Limb (tissue), 2 donors: Measurements from ENCODE around the gene PMFBP1.

Experiments
- DNase-seq, 2 donors: peaks; one replicate each; pipeline ENCODE4 v3.0.0-alpha.2; 2016; ENCODE audit errors: extremely low spot score in 2 of 2

PMFBP1 gene, protein sequence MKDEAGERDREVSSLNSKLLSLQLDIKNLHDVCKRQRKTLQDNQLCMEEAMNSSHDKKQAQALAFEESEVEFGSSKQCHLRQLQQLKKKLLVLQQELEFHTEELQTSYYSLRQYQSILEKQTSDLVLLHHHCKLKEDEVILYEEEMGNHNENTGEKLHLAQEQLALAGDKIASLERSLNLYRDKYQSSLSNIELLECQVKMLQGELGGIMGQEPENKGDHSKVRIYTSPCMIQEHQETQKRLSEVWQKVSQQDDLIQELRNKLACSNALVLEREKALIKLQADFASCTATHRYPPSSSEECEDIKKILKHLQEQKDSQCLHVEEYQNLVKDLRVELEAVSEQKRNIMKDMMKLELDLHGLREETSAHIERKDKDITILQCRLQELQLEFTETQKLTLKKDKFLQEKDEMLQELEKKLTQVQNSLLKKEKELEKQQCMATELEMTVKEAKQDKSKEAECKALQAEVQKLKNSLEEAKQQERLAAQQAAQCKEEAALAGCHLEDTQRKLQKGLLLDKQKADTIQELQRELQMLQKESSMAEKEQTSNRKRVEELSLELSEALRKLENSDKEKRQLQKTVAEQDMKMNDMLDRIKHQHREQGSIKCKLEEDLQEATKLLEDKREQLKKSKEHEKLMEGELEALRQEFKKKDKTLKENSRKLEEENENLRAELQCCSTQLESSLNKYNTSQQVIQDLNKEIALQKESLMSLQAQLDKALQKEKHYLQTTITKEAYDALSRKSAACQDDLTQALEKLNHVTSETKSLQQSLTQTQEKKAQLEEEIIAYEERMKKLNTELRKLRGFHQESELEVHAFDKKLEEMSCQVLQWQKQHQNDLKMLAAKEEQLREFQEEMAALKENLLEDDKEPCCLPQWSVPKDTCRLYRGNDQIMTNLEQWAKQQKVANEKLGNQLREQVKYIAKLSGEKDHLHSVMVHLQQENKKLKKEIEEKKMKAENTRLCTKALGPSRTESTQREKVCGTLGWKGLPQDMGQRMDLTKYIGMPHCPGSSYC

DNA sequence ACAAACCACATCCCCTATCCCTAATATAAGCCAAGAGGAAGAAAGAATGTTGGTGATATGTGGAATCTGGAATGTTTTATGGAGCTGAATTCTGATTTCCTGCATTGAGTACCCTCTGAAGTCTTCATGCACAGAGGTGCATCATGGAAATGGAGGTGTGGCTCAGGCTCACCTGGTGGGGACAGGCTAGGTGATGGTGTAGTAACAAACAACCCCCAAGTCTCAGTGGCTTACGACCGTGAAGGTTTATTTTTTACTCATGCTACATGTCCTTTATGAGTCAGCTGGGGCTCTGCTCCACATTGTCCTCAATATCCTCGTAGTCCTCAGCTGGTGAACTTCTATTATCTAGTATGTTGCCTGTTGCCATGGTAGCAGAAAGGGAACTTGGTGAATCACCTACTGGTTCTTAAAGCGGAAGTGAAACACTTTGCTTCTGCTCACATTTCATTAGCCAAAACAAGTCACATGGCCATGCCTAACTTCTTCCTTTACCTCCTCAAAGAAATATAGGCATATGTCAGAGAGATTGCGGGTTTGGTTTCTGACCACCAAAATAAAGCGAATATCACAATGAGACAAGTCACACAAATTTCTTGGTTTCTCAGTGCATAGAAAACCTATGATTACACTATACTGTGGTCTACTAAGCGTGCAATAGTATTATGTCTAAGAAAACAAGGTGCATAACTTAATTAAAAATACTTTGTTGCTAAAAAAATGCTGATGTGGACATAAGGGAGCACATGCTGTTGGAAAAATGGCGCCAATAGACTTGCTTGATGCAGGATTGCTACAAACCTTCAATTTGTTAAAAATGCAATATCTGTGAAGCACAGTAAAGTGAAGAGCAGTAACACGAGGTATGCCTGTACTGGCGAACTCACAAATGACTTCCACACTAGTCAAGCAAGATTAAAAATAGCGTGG lies at the start of gene PMFBP1:
TSS of gene PMFBP1 (minus strand) at position 51 of the 930 bp plus-strand sequence. CDS start 947 bp downstream, outside the sequence.
- DNase-seq = no peak

DNA sequence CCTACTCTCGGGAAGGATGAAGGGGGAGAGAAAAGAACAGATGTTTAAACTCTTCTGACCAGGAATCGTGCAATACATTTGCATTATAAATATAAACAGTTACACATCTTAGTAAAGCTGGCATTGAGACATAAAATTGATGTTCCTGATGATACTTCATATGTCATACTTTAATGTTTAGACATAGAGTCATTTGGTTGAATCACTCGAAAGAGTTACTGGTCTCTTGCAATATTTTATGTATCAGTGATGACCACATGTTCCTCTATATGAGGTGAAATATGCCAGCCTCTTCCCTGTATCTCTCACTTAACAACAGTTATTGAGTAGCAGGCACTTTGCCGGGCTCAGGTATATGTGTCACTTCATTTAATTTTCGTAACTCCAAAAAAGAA lies 49.7 kb upstream of the PMFBP1 start:
- DNase-seq = no peak

DNA sequence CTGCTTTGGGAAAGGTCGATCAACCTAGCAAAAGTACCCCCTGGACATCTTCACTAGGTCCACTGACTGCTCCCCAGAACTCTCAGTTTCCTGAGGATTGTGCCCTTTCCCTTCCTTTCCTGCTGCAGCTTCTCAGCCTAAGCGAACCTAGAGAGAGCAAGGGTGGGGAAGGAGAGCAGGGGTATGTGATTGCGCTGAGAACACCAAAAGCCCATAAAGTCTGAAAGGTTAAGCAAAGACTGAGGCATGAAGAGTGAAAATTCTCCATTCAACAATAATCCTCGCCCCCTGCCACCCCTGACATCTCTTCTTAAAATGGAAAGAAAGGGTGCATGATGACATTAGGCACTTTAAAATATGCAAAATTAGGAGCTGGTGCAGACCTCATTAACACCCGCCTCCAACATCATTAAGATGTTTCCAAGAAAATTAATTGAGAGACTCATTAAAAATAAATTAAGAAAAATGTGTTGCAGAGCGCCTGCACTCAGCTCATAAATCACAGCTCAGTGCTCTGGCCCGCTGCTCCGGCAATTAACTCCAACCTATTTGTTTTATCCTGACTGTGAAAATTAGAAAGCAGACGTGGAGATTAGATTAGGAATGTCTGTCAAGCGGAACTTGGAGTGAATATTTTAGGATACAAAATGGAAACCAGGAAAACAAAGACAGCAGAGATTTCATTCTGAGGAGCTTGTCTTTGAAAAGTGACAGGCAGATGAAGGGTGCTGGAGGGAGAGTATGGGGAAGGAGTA lies 49.1 kb upstream of the PMFBP1 start:
- no peak for DNase-seq

DNA sequence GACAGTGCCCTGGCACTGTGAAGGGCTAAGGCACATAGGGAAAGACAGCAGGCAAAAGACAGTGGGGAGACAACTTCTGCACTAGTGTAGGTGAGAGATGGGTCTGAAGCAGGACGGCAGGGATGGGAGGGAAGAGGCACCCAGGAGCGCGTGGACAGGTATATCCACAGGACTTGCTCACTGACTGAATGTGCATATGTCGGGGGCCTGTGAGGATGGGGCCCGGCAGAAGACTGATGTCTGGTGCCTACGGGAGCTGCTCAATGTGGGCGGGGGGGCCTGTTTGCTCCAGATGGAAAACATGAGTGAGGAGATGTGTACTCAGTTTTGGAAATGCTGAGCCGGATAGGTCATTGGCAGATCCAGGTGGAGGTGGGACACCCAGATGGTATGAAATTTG lies 47.3 kb upstream of the PMFBP1 start:
- no peak for DNase-seq

DNA sequence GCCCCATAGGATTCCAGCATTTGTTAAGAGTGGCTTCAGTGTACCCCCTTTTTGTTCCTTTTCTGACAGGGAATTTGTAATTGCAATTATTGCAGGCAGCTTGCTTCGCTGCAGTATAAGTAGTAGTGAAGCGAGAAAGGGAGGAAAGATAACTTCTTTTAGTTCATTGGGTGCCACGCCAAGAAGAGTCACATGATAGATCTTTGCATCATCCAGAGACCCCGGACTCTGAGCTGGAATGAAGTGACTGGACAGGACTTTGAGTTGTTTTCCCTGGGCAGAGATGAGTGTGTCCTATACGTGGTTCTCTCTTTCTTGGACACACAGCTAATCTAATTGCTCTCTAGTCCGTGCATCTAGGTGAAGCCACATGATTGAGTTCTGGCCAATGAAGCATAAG lies 44.8 kb upstream of the PMFBP1 start:
- no peak for DNase-seq

DNA sequence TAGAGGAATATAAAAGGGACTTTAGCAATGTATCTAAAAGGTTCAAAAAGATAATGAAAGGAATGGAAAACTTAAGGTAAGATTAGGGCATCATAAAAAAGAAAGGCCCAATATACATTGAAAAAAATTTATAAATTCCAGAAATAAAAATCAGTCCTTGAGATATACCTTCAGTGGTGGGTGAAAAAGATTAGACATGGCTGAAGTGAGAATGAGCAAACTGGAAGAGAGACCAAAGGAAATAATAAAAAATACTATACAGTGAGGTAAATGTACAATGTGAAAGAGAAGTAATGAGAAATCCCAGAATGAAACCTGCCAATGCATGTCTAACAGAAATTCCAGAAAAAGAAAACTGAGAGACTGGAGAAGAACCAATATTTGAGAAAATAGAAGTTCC lies 42.9 kb upstream of the PMFBP1 start:
- no peak for DNase-seq

DNA sequence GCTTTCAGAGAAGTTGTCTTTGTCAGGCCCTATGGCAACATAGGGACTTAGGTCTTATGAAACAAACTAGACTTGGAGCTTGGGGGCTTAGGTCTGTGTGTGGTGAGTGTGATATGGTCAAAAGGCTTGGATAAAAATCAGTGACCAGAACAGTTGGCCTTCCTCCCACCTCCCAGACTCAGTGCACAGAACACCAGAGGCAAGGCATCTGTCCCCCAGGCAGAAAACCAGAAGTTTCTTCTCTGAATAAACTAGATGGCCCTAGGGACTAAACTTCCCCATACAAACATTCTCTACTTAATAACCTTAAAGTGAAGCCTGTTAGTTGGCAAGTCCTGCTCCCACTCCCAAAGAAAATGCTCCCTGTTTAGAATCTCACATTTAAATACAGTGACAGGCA lies 39.2 kb upstream of the PMFBP1 start:
- DNase-seq = no peak

DNA sequence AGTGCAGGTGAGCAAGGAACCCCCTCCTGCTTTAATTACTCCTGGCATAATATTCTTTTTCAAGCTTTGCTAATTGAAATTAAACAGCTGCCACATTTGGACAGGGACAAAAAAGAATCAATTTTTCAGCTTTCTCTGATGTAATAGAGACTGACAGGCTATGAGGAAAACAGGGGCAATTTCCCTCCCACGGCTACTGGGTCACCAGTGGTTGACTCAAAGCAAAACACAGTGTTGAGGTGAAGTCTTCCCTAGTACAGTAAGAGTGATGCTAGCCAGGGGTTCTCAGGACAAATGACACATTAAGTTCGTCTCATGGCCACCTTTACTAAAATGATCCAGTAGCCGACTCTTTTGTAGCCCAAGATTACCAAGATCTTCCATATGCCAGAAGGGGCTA lies 38.6 kb upstream of the PMFBP1 start:
- DNase-seq = no peak

DNA sequence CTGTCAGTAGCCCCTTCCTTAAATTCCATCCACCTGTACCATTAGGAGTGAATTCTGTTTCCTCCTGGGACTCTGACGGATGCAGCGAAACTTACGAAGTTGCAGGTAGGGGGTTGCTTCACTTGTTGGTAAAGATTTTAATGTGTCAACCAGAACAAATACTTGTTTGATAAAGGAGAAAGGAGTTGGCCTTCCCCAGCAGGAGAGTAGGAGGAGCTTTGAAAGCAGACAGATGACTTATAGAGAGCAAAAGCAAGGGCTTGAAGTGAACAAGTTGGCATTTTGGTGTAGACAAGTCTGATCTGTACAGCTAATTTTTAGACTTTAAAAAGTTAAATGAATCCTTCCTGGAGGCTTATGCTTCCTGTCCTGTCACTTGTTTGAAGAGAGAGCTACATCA lies 38.1 kb upstream of the PMFBP1 start:
- no peak for DNase-seq

DNA sequence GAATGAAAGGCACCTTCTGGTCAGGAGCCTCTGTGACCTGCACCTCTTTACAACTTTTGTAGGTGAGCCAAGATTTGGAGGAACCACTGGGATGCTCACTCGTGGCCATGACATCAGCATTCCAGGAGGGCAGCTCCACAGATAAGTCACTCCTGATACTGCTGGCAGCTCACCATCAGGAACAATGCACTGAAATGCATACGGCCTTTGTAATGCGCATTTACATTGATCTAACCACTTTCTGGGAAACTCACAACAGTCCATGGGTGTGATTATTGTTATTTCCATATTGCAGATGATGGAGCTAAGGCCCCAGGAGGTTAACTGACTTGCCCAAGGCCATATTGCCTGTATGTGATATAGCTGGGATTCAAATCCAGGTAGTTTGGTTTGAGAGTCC lies 34.3 kb upstream of the PMFBP1 start:
- DNase-seq = no peak

DNA sequence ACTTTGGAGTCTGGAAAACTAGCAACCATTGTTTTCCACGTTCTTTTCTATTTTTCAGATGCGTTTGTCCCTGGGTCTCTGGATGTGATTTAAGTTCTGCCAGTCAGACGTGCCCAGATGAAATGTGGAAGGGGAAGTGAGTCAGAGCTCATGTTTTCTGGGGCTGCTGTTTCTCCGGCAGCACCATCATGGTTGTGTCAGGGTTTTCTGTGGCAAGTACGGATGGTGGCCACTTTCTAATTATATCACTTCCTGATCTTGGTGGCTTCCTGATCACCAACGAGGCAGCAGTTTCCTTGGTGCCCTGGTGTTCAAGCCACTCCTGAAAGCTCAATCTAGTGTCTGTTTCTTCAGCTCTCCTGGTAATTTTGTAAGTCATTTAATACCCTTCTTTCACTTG lies 31.4 kb upstream of the PMFBP1 start:
- no peak for DNase-seq

DNA sequence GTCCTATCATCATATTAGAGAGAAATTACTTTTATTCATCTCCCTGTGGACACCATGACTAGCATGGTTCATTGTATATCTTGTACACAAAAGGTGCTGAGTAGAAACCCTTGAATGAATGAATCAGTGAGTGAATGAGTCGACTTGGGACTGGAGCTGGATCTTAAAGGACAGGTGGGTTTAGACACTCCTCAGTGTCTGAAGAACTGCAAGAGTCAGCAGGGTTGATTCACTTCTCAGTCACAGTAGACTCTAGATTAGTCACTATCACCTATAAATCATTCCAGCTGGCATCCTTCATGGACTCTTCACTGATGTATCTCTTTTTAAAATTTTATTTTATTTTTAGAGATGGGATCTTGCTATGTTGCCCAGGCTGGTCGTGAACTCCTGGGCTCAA lies 30.1 kb upstream of the PMFBP1 start:
- DNase-seq = no peak

DNA sequence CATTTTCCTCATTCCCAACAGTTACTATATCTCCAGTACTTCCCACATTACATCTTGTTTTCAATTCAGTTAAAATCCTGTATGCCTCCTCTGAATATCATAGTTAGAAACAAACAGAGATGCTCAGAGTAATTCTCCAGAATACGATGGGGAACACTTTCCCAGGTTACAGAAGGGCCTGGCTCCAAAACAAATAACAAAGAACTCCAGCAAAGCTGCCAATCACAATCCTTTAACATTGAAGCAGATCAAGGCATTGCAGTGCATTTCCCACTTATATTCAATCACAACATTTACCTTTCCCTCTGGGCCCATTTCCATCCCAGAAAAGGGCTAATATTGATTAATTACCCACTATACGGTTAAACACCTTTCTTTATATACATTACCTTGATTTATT lies 29.4 kb upstream of the PMFBP1 start:
- DNase-seq = no peak

DNA sequence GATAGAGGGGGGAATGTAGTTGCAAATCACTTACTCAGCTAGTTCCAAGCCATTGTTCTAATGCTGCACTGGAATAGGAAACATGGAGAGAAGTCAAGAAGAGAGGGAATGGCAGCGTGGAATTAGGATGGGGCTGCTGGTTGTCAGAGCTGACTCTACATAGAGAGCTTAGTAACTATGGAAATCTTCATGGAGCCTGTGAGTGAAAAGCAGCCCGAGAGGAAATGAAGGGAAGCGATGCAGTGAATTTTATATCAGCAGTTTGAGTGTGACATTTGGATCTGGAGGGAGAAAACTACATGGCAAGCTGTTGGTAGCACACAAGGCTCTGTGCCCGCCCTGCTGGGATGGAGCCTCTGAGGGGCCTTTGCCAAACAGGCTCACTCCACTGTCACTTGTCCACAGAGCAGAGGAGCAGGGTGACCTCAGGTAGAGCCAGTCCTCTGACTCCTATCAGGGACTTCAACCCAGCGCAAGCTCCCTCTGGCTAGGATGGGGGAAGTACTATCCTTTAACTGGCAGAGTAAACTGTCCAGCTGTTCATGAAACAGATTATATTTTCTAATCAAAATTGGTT lies 27.9 kb upstream of the PMFBP1 start:
- no peak for DNase-seq

DNA sequence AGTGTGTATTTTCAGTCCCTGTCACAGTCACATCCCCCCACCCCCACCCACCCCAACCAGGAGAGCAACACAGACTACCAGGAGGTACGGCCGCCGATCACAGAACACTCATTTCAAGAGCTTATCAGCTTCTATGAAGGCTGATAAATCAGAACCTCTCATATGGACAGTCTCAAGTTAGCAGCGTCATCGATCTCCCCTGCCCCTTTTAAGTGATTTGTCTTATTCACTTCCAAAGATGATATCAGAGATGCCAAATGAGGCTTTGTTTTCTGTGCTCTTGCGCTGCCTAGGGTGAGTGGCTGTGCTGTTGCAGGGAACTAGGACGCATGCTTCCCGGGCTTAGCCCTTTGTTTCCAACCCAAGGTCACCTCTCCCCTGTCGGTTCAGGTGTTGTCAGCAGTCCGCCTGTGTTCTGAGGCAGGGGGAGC lies 26.8 kb upstream of the PMFBP1 start:
- no peak for DNase-seq

DNA sequence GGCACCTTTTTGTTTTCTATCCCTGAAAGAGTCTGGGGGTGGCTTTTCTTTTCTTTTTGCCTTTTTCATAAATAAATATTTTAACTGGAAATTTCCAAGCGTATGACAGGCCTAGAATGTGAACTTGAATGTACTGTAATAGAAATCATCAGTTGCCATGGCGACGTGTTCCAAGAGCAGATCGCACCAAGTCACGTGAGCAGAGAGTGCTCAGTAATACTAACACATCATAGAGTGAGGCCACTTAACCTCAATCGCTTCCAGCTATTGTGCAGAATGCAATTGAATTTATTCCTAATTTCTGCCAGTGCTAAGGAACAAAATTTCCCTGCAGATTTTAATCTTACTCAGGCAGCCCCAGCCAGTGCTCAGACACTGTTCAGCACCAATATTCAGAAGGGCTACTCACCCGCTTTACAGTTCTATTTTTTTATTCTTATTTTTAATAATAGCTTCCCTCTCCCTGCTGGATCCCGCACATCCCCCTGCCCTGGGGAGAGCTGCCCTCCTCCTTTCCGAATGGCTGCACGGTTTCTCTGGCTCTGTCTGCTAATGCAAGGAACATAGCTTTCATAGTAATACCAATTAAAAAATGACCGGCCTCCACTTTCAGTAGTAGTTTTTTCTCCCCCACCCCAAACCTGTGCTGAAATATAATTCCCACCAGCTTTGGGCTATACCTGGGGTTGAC lies 26.2 kb upstream of the PMFBP1 start:
- DNase-seq = peak; percentile 63 to 82

DNA sequence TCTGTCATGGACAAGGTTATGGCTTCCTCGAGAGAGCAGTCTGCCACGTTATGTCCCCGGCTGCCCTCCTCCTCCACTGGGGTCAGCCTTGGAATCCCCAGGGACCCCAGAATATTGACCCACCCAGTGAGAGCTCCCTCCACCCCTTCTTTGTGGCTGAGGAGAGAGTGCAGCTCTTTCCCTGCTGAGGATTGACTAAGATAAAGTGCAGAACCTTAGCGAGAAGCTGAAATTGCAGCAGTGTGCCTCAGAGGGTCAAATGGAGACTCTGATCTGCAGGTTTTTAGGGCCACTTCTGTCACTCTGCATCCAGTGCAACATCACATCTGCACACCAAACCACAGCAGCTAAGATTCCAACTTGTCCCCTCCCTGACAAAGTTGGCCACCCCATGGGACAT lies 25.6 kb upstream of the PMFBP1 start:
- DNase-seq = no peak

DNA sequence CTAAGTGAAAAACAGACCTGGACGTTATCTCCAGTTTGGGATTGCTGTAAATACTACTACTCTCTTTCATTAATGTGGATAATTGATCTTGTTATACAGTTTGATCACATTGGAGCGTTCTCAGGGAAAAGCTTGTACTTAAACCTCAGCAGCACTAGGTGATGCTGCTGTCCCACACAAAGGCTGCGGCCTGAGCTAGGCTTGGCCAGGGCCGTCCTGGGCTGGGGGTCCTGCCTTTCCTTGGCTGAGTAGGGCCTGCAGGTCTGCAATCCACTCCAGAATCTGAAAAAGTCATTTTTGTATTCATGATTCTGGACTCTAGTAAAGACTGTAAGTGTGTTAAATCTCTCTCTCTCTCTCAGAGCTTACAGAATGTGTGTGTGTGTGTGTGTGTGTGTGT lies 23.7 kb upstream of the PMFBP1 start:
- DNase-seq = peak in 1 of 2 donors; percentile 61

DNA sequence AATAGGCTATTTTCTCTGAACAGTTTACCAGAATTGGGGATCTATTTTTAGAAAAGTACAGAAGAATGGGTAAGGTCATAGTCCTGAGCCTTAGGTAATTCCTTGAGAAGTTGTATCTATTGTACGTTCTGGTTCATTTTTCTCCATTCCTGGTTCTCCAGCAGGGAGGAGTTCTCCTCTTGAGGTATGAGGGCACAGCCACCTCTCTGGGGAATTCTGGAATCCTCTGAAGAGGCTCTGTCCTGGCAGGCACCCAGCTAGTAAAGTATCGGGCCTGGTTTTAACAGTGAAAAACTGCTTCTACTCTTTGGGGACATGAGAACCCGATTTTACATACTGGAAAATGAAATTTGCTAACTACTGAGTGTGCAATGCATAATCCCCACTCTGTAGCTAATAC lies 19.6 kb upstream of the PMFBP1 start:
- DNase-seq = no peak
